ENCODE results near the gene HSPA6.
"Not testable (repeated sequence)": the region's sequence is repeated elsewhere in the genome, so short reads cannot be mapped to it uniquely, and the experiment has no call there.

DNA sequence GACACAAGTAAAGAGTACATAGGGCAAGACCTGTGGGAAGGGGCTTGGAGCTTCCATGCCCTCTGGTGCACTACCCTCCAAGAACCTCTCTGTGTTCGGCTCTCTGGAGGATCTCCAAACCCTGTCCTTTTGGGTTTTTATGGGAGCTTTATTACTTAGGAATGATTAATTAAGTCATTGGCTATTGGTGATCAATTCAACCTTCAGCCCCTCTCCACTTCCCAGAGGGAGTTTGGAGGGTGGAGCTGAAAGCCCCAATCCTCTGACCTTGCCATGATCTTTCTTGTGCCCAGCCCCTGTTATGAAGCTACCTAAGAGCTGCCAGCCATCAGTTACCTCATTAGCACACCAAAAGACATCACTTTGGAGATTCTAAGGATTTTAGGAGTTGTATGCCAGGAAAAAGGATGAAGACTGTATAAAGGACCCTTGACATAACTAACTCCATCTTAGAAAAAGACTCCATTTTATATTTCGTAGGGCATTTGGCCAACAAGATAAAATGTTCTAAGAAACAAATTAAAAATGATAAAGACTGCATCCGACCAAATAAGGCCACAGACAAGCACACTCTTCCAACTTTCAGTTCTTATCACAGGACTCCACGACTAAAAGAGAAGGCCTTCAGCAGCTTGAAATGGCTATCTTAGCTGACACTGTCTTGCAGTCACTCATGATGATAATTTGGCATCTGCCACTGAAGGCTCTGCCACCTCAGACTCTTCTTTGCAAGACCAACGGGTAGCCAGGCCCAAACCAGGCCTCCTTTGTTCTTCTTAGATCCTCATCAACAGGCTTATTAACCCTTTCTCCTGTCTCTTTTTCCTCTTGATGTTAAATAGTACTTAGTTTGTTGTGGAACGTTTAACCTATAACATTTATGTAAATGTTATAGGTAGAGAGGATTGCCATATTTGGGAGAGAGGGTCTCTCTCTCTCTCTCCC is 33.4 kb downstream of the HSPA6 start:
- not testable (repeated sequence) for TF ChIP-seq POLR2A (IDR thresholded peaks at IDR 0.05)
- TF ChIP-seq, protein P1, sequence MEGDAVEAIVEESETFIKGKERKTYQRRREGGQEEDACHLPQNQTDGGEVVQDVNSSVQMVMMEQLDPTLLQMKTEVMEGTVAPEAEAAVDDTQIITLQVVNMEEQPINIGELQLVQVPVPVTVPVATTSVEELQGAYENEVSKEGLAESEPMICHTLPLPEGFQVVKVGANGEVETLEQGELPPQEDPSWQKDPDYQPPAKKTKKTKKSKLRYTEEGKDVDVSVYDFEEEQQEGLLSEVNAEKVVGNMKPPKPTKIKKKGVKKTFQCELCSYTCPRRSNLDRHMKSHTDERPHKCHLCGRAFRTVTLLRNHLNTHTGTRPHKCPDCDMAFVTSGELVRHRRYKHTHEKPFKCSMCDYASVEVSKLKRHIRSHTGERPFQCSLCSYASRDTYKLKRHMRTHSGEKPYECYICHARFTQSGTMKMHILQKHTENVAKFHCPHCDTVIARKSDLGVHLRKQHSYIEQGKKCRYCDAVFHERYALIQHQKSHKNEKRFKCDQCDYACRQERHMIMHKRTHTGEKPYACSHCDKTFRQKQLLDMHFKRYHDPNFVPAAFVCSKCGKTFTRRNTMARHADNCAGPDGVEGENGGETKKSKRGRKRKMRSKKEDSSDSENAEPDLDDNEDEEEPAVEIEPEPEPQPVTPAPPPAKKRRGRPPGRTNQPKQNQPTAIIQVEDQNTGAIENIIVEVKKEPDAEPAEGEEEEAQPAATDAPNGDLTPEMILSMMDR (IDR thresholded peaks at IDR 0.05): not testable (repeated sequence)

Data from adrenal gland (tissue), 5 donors.